MCF 10A (cell line): Measurements from ENCODE around the gene MTNR1B. TPM values are rescaled to one million over a fixed set of nuclear protein-coding genes. Genes with fewer than 3 reads are reported as not detected.
A peak's percentile ranks its signal among the peaks of the same experiment; 100 is the strongest.

ENCODE experiments used
- Bru-seq: library from RNA; stranded (reverse); fragments of 400-500 nt; gene quantifications from one replicate; lab custom pipeline; 2021; lab: Mats Ljungman, UMichigan
- BruChase-seq, 2 experiments: library from RNA; stranded (reverse); fragments of 400-500 nt; gene quantifications; one replicate each; lab custom pipeline; 2021; lab: Mats Ljungman, UMichigan
- BruUV-seq: library from RNA; stranded (reverse); fragments of 400-500 nt; replicated peaks from 2 replicates; lab custom pipeline; 2021; lab: Mats Ljungman, UMichigan
- CTCF ChIA-PET: fragments of 300-600 bp; sonication (Branson Sonifier 250); formaldehyde crosslinking; extraction: SDS; loops from one replicate; lab custom pipeline; 2021; ENCODE audit warnings: antibody characterized with exemption, inconsistent platforms; lab: Yijun Ruan, JAX
- POLR2A ChIA-PET: fragments of 300-600, 350-650 bp; sonication (Branson Sonifier 250); formaldehyde crosslinking; extraction: SDS; loops from one replicate; lab custom pipeline; 2020; ENCODE audit warnings: antibody characterized with exemption, inconsistent platforms; lab: Yijun Ruan, JAX
- DNase-seq: peaks from one replicate; pipeline ENCODE4 v3.0.0-alpha.2; 2018; ENCODE audit not compliant: unreplicated experiment
- H3K27ac Mint-ChIP-seq: one replicate; pipeline ENCODE4 v1.8.0; 2022; ENCODE audit warnings: mild to moderate bottlenecking, low read depth, mixed read lengths; ENCODE audit not compliant: unreplicated experiment
- H3K27me3 Mint-ChIP-seq: one replicate; pipeline ENCODE4 v1.8.0; 2022; ENCODE audit warnings: mixed read lengths; ENCODE audit not compliant: insufficient read depth, unreplicated experiment
- H3K36me3 Mint-ChIP-seq: one replicate; pipeline ENCODE4 v1.8.0; 2022; ENCODE audit warnings: mild to moderate bottlenecking, moderate library complexity, mixed read lengths; ENCODE audit not compliant: insufficient read depth, unreplicated experiment
- H3K4me1 Mint-ChIP-seq: one replicate; pipeline ENCODE4 v1.8.0; 2022; ENCODE audit warnings: mixed read lengths; ENCODE audit not compliant: insufficient read depth, unreplicated experiment
- H3K4me3 Mint-ChIP-seq: one replicate; pipeline ENCODE4 v1.8.0; 2022; ENCODE audit warnings: mild to moderate bottlenecking, moderate library complexity, mixed read lengths; ENCODE audit not compliant: unreplicated experiment
- H3K9me3 Mint-ChIP-seq: one replicate; pipeline ENCODE4 v1.8.0; 2022; ENCODE audit warnings: mixed read lengths; ENCODE audit not compliant: unreplicated experiment
- intact Hi-C: fragments of 100-400 bp; cut with micrococcal nuclease; formaldehyde crosslinking; loops from 2 replicates; pipeline ENCODE4 v1.14.1; 2022
- long read RNA-seq: library from polyadenylated mRNA; stranded (forward); transcript quantifications from one replicate; pipeline ENCODE4 v2.0.0, GENCODE V29; 2022
- total RNA-seq: library from RNA; stranded (reverse); gene quantifications from 2 replicates; pipeline ENCODE4 v1.2.3, GENCODE V29; 2022
- TF ChIP-seq, protein P1 (sequence below): fragments of 200-600 bp; IDR thresholded peaks from one replicate; pipeline ENCODE4 v1.8.0; 2022; ENCODE audit warnings: antibody characterized with exemption, mild to moderate bottlenecking; ENCODE audit not compliant: unreplicated experiment

Gene MTNR1B
- not detected in 2 replicates for total RNA-seq
- Bru-seq, nascent RNA: percentile 13 among the genes with signal in this experiment
- BruChase-seq, experiment 1, labeled RNA remaining after a 6-hour chase: percentile 12 among the genes with signal in this experiment
- percentile 19 among the genes with signal in this experiment for BruChase-seq, experiment 2, labeled RNA remaining after a 2-hour chase
- long read RNA-seq: 0 reads

DNA sequence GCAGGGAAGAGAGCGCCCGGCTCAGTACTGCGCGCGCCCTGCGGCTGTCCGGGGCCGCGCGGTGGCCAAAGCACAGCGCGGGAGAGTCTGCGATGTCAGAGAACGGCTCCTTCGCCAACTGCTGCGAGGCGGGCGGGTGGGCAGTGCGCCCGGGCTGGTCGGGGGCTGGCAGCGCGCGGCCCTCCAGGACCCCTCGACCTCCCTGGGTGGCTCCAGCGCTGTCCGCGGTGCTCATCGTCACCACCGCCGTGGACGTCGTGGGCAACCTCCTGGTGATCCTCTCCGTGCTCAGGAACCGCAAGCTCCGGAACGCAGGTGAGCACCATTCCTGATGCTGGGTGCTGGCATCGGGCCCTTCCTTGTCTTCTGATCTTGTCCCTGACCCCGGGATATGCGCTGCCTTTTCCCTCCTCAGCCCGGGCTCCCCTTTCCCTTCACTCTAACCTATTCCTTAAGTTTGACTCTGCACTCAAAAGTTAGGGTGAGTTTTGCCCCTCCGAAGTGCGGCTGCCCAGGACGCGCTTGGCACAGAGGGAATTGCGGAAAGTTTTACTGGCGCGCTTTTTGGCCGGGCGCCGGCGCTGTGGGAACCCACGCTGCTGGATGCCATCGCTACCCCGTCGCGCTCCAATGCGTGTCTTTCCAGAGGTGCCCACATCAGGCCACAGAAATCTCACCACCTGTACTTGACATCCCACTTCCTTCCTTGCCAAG, at the start of gene MTNR1B:
Gene MTNR1B (plus strand): TSS at position 18 of the 714 bp plus-strand sequence. CDS start 75 bp downstream, at position 93.
- H3K9me3 Mint-ChIP-seq: peaks cover 7% of the 10 kb centered on the region

DNA sequence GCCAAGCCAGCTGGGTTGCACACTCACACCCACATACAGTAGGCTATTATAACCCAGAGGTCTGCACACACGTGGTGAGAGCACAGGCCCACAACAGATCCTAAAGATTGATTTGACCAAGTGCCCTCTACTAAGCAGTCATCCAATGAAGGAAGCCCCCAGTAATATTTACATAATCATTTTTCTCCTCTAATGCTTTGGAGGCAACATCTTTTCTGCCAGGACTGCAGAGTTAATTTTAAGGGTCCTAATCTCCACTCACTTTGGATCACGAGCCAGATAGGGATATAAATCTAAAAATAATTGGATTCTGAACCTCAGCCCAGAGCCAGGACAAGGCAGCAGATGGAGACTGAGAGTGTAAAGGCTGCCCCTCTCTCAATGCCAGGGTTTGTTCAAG, 49.1 kb upstream of the MTNR1B start:
- H3K4me3 Mint-ChIP-seq: no peak overlapping the region
- TF ChIP-seq, protein P1, sequence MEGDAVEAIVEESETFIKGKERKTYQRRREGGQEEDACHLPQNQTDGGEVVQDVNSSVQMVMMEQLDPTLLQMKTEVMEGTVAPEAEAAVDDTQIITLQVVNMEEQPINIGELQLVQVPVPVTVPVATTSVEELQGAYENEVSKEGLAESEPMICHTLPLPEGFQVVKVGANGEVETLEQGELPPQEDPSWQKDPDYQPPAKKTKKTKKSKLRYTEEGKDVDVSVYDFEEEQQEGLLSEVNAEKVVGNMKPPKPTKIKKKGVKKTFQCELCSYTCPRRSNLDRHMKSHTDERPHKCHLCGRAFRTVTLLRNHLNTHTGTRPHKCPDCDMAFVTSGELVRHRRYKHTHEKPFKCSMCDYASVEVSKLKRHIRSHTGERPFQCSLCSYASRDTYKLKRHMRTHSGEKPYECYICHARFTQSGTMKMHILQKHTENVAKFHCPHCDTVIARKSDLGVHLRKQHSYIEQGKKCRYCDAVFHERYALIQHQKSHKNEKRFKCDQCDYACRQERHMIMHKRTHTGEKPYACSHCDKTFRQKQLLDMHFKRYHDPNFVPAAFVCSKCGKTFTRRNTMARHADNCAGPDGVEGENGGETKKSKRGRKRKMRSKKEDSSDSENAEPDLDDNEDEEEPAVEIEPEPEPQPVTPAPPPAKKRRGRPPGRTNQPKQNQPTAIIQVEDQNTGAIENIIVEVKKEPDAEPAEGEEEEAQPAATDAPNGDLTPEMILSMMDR: no peak
- no peaks in the 10 kb centered on the region for H3K9me3 Mint-ChIP-seq
- no peaks in the 10 kb centered on the region for H3K27me3 Mint-ChIP-seq
- no peaks in the 10 kb centered on the region for H3K4me1 Mint-ChIP-seq
- ChIA-PET POLR2A (no interaction called here), CTCF (no interaction called here)
- H3K36me3 Mint-ChIP-seq: no peaks in the 10 kb centered on the region
- no peak overlapping the region for H3K27ac Mint-ChIP-seq
- no peak for DNase-seq
- no TSS peak for BruUV-seq
- intact Hi-C loops: no loop called here

More for the DNA sequence above, at the start of gene MTNR1B:
- no peaks in the 10 kb centered on the region for H3K27me3 Mint-ChIP-seq
- peaks cover under 1% of the 10 kb centered on the region for H3K4me1 Mint-ChIP-seq
- TF ChIP-seq, protein P1: no peak
- POLR2A ChIA-PET: no interaction called here
- intact Hi-C loops: no loop called here
- CTCF ChIA-PET: interaction anchor here (0.8 kb wide), 1 partner anchor 8 kb away, joined by 3 read pairs; no protein-coding TSS in a partner anchor
- no TSS peak for BruUV-seq
- no peak for DNase-seq
- no peak within 1 kb of the TSS for H3K27ac Mint-ChIP-seq
- no peak within 1 kb of the TSS for H3K4me3 Mint-ChIP-seq
- no peaks in the 10 kb centered on the region for H3K36me3 Mint-ChIP-seq

DNA sequence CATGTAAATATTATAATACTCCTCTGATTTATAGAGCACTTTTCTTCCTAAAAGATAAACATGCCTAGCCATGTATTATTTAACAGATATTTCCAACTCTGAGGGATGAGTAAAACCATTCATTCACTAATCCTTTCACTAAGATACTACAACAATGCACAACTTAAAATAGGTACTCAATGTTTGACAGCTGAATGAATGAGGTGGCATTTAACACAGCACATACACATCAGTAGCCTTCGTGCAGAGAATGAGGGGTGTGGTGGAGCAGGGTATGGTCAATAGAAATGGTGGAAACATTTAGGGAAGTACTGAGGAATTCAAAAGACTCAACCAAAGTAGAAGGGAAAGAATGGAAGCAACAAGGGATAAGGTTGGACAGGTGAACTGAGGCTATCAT, 46.7 kb upstream of the MTNR1B start:
- H3K9me3 Mint-ChIP-seq: no peaks in the 10 kb centered on the region
- POLR2A ChIA-PET: interaction anchor here (0.6 to 0.7 kb wide), 2 partner anchors 818 to 1125 kb away, joined by 3 read pairs; partner anchors contain the start of genes C11orf54 and TAF1D

DNA sequence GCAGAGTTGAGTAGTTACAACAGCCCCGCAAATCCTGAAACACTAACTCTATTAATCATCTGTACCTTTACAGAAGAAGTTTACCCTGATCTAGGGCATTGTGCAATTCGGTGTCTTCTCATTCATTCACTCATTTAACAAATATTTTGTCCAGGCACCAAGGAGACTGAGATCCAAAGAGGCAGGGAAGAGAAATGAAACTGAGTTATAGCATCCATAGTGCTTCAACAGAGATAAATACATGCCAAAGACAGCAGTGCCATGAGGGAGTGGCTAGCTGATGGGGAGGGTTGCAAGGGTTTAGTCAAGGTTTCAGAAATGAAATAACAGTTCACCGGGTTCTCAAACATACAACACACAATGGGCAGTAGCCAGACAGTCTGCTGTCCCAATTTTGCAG, 40.2 kb upstream of the MTNR1B start:
- peak; percentile 48 for DNase-seq
- H3K4me3 Mint-ChIP-seq: no peak overlapping the region
- H3K9me3 Mint-ChIP-seq: no peaks in the 10 kb centered on the region
- no peak overlapping the region for H3K27ac Mint-ChIP-seq
- H3K4me1 Mint-ChIP-seq: peaks cover 15% of the 10 kb centered on the region
- ChIA-PET POLR2A (no interaction called here), CTCF (no interaction called here)
- TF ChIP-seq, protein P1: no peak
- intact Hi-C loops: no loop called here
- BruUV-seq: no TSS peak
- H3K36me3 Mint-ChIP-seq: no peaks in the 10 kb centered on the region
- H3K27me3 Mint-ChIP-seq: no peaks in the 10 kb centered on the region

More for the DNA sequence above, 46.7 kb upstream of the MTNR1B start:
- H3K36me3 Mint-ChIP-seq: no peaks in the 10 kb centered on the region
- no peaks in the 10 kb centered on the region for H3K27me3 Mint-ChIP-seq
- BruUV-seq: no TSS peak
- TF ChIP-seq, protein P1: no peak
- no peak overlapping the region for H3K27ac Mint-ChIP-seq
- no peak overlapping the region for H3K4me3 Mint-ChIP-seq
- CTCF ChIA-PET: no interaction called here
- DNase-seq: no peak
- H3K4me1 Mint-ChIP-seq: no peaks in the 10 kb centered on the region
- intact Hi-C loops: no loop called here
